EH (cell line): ENCODE data around the gene ZNF124.
"Not testable (repeated sequence)": the region's sequence is repeated elsewhere in the genome, so short reads cannot be mapped to it uniquely, and the experiment has no call there.

Experiments used
- DNase-seq: peaks from one replicate; pipeline ENCODE4 v3.0.0-alpha.2; 2015; ENCODE audit warnings: low read depth

ZNF124 gene

DNA sequence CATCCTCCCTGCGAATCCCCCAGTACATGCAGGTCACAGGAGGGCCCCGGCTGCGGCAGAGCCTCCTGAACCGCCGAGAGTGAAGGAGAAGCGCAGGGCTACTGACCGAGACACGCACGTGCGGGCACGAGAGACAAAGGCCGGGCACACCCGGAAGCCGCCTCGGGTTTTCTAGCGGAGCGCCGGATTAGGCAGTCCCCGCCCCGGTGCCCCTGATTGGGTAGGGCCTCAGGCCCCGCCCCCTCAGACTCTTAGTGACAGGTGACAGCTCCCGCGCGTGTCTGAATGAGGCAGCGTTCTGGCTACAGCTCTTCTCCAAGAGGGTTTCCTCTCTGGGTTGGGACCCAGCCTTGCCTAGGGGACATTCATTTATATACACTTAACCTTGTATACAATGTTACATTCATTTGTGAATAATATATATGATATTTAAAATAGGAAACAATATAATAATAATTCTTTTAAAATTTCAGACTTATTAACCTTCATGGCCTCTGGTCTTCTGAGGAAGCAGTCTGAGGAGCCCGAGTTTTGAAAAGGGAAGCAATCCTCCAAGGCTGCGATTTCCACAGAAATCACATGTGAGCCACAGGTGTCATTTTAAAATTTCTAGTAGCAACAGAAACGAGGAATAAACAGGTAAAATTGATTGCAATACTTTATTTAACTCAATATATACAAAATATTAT lies at the start of gene ZNF124:
TSS of gene ZNF124 (minus strand) at position 146 of the 689 bp plus-strand sequence. CDS start at position 3, 143 bp downstream.
- DNase-seq: not testable (repeated sequence)

DNA sequence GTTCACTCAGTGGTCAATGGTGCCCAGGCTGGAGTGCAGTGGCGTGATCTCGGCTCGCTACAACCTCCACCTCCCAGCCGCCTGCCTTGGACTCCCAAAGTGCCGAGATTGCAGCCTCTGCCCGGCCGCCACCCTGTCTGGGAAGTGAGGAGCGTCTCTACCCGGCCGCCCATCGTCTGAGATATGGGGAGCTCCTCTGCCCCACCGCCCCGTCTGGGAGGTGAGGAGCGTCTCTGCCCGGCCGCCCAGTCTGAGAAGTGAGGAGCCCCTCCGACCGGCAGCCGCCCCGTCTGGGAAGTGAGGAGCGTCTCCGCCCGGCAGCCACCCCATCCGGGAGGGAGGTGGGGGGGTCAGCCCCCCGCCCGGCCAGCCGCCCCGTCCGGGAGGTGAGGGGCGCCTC lies 48.5 kb upstream of the ZNF124 start:
- not testable (repeated sequence) for DNase-seq

DNA sequence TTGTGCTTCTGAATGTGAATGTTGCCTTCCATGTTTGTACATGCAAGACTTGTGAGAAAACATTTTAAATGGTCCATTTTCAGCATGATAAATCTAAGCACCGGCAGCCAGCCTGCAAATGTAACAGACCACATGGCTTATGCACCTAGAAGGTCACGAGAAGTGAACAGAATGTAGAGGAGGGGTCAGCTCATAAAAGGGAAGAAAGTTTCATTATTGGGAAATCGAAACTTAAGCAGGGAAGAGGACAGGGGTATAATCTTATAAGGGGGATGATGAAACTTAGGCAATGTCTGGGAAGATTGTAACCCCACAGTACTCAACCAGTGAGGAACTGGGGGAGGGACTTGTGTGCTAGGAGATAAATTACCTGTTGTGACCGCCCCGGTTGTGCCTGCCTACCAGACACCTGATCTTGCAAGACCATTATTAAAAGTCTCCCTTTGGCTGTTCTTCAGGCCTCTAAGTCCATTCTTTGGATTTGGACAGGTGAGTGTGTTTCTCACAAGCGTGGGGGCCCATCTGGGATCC lies 46.4 kb upstream of the ZNF124 start:
- DNase-seq: no peak

DNA sequence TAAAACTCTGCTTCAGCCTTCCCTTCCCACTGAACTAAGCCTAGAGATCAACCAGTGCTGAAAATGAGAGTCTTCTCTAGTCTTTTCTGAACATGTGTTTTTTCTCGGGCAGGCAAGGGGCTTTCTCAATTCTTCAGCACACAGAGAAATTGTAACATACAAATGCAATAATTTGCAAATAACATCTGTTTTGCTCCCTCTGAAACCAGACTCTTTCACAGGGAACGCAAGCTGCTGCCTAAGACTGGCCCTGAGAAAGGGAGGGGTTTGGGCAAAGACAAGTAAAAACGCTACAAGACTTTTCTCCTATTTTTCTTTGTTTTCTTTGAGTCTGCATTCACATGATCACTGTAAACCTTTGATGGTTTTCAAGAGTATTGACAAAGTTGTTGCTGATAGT lies 44.4 kb upstream of the ZNF124 start:
- no peak for DNase-seq

DNA sequence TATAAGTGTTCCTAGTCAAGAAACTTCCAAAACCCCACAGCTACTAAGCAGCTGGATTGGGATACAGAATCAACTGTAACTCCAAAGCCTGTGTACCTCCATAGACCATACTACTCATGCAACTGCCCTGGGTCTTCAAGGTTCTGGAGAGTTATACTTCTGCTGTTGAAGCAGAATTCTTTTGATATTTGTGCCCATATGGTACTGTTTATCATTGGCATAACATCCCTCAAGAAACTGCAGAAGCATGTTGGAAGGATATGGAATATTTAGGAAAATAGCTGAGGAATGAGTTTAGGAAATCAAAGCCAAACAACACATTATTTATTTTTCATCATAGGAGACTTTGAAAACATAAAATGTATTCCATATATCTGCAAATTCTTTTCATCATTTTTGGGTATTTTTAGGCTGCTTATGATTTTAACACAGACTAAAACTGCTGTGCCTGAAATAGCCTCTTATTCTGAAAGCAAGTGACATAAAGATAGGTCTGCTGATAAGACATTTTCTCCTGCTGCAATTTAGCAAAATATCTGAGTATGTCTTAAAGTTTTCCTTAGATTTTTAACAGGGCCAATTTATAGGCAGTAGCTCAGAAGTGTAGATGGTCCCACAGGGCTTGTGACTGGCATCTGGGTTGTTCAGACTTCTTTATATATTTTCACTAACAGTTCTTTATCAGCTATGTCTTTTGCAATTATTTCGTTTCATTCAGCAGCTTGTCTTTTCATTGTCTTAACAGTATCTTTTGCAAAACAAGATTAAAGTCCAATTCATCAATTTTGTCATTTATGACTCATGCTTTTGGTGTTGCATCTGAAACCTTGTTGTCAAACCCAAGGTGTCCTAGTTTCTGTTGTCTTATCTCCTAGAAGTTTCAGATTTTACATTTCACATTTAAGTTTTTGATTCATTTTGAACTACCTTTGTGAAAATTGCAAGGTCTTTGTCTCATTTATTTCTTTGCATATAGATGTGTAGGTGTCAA lies 41.1 kb upstream of the ZNF124 start:
- no peak for DNase-seq

DNA sequence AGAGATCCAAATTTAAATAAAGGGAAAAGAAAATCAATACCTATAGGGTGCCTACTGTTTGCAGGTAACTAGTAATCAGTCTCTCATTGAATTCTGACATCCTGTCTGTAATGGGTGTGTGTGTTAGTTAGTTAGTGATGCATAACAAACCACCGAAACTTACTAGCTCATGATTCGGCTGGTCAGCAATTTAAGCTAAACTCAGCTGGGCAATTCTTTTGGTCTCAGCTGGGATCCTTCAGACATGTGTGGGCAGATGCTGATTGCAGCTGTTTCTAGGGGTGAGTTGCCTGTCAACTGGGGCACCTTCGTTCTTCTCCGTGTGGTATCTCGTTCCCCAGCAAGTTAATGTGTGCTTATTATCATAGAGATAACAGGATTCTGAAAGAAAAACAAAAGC lies 40.2 kb upstream of the ZNF124 start:
- DNase-seq: no peak

DNA sequence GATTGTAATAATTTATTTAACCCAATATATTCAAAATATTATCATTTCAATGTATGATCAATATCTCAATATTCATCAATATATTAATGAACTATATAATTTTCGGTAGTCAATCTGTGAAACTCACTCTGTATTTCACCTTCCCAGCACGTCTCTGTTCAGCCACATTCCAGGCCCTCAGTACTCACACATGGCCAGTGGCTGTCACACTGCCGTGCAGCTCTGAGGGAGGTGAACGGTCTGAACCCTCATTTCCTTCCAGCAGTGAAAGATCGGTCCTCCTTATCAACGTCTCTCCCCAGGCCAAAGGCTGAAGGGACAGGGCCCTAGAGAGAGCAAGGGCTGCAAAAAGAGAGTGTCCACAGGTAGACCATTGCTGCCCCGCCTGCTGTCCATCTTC lies 39.5 kb upstream of the ZNF124 start:
- DNase-seq: no peak

DNA sequence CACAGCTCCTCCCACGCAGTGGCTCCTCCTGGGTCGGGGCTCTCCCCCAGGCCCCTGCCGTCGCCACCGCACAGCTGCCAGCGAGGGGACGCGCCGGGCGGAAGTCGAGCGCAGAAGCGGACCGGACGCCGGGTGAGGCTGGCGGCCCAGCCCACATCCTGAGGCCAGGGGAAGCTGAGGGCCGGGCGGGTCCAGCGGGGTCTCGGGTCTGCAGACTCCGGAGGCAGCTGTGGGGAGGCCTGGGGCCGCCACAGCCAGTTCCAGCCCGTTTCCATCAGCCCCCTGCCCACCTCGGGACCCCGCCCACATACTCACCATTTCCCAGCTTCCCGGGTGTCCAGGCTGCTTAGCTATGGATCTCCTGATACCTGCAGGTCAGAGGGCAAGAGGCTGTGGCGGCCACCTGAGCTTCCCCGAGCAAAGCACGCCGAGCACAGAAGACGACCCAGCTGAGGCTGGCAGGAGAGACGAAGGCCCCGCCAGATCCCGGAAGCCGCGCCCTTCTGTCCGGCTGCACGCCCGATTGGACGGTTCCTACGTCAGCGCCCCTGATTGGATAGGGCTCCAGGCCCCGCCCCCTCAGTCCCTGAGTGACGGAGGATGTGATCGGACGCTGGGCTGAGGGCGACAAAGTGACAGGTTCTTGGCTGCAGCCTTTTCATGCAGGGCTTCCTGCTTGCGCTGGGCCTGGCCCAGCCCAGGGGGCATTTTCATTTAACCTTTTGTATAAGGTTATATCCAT lies 38.7 kb upstream of the ZNF124 start:
- DNase-seq: peak; percentile 94

DNA sequence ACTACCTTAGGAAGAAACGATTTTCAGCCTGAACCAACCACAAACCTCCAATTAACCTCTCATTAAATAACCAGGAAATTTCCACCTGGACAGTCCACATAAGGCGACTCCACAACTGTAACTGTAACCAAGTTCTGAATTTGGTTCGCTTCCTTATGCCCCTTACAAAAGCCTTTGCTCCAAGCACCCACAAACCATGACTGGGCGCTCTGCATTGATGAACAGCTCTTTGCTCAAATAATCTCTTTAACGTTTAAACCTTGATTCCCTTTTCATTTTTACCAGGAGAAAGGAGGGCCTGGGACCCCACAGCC lies 38.2 kb upstream of the ZNF124 start:
- DNase-seq: no peak

DNA sequence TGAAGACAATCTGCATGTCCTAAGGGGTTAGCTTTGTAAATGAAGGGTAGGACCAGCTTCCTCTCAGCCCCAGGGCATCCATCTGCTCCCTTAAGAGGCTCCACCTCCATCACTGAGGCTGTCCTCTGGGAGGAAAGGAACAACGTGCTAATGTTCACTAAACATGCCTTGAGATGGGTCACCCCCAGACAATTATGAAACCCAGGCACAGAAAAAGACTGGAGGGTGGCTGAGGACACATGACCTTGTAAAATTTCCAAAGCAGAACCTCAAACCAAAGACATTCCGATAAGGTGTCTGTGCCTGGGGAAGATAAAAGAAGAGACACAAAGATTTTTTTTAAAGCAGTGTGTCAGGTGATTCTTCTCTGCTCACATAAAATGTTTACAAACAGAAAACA lies 37.6 kb upstream of the ZNF124 start:
- DNase-seq: peak; percentile 23

DNA sequence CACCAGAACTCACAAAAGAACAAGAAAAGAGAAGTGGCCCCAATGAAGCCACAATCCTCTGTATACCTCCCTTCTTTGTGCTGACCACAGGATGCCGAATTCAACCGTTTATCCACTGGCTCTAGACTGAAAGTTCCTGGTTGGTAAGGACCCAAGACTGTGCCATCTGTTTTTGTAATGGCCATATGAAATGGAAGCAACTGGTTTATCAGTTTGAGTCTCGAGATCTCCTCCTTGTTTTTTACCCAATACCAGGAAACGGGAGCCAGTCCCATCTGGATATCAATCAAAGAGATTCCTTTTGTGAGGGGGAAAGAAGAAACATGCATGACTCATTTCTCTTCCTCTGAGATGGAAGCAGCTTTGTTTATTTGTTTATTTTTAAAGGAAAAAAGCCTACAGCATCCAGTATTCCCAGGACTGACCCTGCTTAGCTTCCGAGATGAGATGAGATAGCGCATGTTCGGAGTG lies 32.4 kb upstream of the ZNF124 start:
- no peak for DNase-seq

DNA sequence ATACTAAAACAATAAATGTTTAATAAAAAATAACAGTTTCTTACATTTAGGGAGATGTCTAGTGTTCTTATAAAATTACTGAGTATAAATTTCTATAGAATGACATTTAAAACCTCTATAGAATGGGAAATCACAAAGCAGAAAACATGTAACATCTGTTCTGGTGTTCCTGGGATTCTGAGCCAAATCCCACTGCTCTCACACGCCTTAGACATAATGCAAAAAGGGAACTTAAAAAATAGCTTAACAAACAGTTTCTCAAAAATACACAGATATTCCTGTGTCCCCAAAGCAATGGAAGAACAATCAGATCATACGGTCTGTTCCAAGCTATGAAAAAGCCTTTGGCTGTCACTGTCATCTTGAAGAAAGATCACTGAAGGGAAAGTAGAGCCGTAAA lies 27.0 kb upstream of the ZNF124 start:
- no peak for DNase-seq

DNA sequence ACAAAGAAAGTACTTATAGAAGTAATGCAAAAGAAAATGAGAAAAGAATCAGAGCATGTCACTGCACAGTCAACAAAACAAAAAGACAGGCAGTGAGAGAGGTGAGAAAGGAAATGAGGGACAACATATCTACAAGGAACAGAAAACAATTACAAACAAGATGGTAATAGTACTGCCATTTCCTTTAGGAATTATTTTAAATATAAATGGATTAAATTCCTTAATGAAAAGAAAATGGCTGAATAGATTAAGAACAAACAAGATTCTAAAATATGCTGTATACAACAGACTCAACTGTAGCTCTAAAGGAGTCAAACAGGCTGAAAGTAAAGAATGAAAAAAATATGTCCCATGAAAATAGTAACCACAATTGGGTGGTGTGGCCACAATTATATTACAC lies 22.1 kb upstream of the ZNF124 start:
- no peak for DNase-seq

DNA sequence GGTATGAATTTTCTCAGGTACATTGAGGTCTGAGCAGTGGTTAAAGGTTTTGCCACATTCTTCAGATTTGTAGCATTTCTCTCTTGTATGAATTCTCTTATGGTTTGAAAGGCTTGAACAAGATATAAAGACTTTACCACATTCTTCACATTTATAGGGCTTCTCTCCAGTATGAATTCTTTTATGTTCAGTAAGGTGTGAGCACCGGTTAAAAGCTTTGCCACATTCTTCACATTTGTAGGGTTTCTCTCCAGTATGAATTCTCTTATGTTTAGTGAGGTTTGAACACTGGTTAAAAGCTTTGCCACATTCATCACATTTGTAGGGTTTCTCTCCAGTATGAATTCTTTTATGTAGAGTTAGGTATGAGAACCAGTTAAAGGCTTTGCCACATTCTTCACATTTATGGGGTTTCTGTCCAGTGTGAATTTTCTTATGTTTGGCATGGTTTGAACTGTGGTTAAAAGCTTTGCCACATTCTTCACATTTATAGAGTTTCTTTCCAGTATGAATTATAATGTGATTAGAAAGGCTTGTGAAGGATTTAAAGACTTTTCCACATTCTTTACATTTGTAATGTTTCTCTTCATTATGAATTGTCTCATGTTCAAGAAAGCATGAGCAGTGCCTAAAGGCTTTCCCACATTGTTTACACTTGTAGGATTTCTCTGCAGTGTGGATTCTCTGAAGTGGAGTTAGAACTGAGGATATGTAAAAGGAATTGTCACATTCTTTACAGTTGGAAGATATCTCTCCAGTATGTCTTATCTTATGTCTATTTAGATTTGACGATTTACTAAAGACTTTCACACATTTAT lies 18.4 kb upstream of the ZNF124 start:
- DNase-seq: peak; percentile 6

DNA sequence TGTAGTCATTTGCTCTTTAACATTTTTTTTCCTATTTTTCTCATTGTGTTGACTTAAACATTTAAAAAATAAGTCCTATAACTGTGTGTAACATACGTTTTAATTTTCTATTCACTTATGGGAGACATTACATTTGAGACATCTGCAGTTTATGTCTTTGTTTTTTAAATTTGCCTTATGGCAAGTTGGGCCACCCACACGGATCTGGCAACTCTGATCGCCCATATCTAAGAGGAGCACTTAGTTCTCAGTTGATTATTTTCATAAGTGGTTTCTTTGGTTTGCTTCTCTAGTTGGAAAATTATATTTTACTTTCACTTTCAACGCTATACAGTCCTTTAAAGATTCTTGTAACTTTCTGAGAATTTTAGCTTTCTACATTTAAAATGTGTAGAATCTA lies 13.8 kb upstream of the ZNF124 start:
- no peak for DNase-seq

DNA sequence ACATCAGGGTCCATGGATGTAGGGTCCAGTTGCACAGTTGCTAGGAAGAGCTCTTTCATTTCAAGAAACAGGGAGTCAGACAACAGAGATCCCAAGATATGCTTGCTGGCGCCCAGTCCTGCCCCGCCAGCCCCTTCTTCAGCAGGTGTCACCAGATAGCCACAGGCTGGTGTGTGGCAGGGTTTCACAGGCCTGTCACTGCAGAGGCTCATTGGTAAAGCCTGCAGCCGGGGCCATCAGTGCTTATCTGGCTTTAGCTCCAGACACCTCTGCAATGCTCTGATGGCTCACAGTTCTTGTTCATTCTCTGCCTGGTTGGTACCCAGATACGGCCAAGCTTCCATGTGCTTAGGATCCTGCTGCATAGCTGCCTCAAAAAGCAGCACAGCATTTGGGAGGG lies 12.4 kb upstream of the ZNF124 start:
- no peak for DNase-seq

DNA sequence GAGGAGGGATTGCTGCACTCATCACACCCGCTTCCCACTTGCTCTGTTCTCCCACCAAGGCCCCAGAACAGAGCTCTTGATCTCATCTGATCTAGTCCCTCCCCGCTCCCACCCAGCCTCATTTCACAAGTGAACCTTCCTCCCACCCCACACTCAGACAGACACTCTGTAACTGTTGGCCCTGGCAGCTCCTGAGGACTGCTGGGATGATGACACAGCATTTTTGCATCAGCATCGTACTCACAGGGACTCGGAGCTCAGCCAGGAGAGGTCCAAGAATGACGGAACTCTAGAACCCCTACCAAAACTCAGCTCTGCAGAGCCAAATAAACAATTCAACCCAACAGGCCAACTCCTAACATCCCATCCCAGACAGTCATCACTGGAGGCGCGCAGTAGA lies 11.2 kb upstream of the ZNF124 start:
- no peak for DNase-seq

DNA sequence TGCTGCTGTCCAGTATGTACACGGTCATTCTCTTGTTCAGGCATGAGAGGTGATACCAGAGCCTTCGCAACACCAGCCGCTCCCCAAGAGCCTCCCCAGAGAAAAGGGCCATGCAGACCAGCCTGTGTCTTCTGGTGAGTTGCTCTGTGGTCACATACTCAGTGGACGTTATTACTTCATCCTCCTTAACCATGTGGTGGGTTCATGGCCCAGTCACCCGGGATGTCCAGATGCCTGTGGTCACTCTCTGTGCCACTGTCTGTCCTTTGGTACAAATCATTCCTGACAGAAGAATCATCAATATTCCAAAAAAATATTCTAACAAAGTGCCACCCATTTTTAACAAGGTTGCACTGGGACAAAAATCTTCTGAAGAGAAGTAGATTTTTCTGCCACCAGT lies 8.8 kb upstream of the ZNF124 start:
- DNase-seq: peak; percentile 30

DNA sequence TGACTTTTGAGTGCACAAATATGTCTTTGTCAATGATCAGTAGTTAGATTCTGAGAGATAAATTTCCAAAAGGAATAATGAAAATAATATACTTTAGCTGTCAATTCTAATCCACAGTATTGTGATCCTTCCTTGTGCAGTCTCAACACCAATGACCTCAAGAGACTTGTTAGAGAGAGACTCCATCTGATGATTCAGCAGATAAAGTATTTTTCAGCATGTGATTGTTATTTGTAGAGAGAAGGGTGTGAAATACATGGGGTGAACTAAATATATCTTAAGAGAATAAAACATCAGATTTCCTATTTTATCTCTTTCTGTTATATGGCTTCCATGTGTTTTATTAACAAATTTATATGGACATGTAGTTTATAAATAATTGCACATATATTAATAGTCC lies 5.9 kb upstream of the ZNF124 start:
- DNase-seq: no peak

DNA sequence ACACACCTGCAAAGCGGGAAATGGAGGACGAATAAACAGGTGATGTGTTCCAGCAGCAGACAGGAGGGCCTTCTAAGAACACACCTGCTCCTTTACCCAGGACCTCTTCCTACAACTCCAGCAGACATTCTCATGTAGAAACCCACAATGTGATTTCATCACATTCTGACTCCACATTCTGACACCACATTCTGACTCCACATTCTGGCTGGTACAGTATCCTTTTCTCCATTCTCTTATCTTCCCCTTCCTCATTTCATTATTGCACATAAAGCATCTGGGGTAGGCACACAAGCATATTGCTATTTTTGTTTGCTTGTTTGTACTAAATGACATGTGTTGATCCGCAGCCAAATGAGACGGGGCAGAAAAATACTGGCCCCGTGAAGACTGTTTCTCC lies 3.6 kb upstream of the ZNF124 start:
- no peak for DNase-seq

DNA sequence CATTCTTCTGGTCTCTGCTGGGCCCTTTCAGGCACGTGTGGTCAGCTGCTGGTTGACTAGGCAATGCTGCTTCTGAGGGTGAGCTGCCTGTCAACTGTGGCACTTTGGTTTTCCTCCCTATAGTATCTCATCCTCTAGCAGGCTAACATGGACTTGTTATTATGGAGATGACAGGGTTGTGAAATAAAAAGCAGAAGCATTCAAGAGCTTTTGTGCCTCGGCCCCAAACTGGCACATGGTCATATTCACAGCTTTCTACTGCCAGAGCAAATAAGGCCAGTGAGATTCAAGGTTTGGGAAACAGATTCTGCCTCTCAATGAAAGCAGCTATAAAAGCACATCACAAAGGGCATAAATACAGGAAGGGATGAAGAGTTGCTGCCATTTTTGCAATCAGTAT lies 1.6 kb upstream of the ZNF124 start:
- DNase-seq: no peak

DNA sequence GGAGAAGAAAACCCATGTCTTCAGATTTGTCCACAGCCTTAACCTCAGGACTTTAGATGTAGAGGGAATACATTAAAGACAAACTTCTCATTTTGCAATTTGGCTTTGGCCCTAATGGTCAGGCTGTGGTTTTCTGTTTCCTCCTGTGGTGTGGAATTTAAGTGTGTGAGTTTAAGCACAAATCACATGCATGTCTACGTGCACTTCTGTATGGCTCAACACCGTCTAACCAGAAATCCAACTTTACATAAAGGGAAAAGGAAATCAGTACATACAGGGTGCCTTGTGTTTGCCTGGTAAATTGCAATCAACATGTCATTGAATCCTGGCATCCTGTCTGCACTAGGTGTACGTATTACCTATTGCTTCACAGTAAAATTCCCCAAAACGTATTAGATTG lies 1.2 kb upstream of the ZNF124 start:
- DNase-seq: no peak
